Activated CD4-positive, CD25-positive, alpha-beta regulatory T cell treated with anti-CD3 and anti-CD28 coated beads, Interleukin-2, amount 50 U/mL, for 72 hours (primary cell): ENCODE results near the gene ARMH1.
"Not testable (repeated sequence)": the region's sequence is repeated elsewhere in the genome, so short reads cannot be mapped to it uniquely, and the experiment has no call there.

Source experiments
- DNase-seq: peaks from one replicate; pipeline ENCODE4 v3.0.0; 2021

The ARMH1 gene

DNA sequence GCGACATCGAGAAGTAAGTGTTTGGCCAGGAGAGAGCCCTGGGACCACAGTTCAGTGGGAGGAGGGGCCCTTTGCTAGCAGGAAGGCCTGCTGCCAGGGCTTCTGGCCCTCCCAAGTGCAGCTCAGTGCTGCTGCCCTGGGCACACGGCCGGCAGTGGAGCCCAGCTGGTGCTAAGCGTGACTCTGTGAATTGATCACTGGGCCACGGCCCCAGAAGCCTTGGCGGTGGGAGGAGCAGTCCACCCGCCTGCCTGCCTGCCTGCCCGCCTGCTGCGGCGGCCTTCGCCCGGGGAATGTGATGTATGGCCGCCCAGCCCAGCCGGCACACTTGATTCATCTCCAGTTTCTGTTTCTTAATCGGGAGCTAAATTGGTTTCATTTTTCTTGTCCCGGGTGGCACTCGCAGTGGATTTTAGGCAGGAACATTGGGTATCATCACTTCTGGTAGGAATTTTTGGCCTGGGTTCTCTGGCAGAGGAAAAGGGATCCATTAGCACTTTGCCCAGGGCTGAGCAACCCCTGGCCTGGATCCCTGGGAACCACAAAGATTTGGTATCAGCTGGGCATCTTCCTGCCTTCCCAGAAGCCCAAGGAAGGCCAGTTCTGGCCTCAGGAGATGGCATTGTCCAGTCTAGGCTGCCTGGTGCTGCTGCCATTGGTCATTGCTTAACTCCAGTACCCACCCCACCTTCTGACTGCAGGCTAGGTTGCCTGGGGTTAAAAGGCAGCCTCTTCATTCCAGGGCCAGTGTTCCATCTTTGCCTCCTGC, 28.9 kb upstream of the ARMH1 start:
- no peak for DNase-seq

DNA sequence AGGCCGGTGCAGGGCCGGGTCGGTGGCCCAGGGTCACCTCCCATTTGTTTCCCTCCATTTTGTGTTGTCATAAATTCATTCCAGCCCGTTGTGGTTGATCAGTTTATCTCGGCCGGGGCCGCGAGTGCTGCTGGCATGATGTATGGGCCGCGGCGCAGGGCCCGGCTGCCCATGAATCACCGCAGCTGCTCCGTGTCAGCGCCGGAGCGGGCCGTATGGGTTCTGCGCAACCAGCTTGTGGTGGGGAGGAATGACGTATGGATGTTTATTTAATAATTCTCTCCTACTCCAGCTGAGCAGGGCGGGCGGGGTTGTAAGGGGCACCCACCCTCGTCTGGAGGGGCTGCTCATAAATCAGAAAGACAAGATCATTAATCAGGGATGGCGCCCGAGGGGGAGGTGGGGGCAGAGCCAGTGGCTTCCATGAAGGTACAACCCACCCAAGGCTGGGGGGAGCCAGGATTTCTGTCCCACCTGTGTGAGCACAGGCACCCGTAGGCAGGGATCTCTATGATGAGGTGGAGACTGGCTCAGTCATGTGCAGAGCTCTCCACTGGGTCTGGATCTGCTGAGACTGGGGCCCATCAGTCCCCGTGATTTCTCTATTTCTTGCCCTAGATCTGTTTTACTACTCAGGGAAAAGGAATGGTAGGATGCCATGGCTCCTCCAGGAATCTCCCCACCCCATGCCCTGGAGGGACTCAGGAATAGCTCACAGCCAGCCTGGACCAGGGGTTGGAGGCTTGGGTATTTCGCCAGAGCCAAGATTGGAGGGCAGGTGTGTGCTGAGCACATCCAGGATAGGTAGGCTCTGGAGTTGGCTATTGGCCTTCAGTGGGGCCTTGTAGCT, 28.0 kb upstream of the ARMH1 start:
- no peak for DNase-seq

DNA sequence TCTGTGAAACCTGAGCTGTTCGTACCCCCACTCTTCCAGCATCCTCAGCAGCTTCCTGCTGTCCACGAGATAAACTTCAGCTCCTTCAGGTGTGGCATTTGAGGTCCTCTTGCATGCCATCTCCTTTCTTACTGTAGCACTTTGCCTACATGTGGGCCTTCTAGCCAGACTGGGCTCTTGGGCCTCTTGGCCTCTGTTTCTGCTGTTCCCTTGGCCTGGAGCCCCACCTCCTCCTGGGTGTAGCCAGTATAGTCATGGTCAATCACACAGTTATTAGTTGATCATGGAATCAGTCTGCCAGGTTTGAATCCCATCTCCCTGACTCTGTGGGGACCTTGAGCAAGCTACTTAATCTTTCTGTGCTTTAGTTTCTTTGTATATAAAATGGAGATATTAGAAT, 26.6 kb upstream of the ARMH1 start:
- DNase-seq: no peak

DNA sequence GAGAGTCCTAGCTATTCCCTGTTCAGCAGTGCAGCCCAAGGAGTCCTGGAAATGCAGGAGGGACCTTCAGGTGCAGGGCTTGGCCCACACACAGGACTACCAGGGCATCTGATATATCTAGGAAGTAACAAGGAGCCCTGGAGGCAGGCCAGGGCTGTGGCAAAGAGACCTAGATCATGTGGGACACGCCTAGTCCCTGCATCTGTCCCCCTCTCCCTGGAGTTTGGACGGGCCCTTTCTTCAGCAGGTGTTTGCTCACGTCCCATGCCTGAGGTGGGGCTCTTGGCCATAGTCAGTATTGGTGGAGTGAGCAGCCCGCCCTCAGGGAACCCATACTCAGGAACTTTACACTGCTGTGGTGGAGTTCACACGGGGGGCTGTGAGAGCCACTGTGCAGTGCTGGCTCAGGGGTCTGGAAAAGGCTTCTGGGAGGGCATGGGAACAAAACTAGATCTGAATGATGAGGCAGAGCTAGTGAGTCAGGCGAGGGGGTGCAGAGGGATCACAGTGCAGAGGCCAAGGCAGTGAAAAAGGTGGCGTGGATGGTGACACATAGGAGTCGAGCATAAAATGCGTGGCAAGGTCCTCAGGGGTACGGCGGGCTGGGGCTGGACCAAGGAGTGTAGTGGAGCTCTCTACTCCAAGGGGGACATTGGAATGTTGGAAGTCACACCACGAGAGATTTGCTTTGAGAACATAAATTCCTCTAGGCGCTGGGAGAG, 25.8 kb upstream of the ARMH1 start:
- no peak for DNase-seq

DNA sequence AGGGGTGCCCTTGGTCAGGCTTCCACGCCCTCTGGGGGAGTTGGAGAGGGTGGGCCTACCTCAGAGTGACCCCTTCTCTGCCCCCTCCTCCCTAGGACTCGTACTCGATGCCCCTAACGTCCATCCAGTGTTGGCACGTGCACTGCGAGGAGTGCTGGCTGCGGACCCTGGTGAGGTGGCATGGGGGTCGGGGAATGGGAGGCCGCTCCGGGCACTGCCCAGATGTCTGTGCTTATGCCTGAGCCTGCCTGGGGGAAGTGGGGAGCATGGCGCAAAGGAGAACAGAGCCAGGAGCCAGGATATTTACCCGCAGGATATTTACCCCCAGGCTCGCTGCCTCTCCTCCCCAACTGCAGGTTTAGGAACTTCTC, 24.7 kb upstream of the ARMH1 start:
- DNase-seq: no peak

DNA sequence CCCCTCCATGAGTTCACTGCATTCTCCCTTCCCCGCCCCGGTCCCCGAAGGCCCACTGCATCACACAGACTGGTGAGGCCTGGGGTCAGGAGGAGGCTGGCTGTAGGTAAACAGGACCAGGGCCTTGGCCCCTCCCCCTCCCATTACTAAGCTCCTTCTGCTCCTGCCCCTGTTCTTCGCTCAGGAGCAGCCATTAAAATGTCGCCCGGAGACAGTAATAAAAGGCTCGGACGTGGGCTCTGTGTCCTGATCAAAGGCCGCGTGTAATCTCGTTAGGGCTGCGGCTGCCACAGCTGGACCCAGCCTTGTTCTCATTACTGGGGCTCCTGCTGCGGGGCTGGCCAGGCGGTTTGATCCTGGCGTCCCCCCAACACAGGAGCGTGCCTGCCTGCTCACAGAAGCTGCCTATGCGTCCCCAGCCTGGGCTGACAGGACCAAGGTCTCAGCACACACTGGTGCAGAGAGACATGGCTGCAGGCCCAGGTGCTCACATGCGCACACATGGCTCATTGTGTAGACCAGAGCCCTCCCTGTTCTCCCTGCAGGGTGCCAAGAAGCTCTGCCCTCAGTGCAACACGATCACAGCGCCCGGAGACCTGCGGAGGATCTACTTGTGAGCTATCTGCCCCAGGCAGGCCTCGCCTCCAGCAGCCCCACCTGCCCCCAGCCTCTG, 24.2 kb upstream of the ARMH1 start:
- DNase-seq: no peak

DNA sequence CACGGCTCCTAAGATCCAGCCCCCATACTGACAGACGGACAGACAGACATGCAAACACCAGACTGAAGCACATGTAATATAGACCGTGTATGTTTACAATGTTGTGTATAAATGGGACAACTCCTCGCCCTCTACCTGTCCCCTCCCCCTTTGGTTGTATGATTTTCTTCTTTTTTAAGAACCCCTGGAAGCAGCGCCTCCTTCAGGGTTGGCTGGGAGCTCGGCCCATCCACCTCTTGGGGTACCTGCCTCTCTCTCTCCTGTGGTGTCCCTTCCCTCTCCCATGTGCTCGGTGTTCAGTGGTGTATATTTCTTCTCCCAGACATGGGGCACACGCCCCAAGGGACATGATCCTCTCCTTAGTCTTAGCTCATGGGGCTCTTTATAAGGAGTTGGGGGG, 23.4 kb upstream of the ARMH1 start:
- DNase-seq: no peak

DNA sequence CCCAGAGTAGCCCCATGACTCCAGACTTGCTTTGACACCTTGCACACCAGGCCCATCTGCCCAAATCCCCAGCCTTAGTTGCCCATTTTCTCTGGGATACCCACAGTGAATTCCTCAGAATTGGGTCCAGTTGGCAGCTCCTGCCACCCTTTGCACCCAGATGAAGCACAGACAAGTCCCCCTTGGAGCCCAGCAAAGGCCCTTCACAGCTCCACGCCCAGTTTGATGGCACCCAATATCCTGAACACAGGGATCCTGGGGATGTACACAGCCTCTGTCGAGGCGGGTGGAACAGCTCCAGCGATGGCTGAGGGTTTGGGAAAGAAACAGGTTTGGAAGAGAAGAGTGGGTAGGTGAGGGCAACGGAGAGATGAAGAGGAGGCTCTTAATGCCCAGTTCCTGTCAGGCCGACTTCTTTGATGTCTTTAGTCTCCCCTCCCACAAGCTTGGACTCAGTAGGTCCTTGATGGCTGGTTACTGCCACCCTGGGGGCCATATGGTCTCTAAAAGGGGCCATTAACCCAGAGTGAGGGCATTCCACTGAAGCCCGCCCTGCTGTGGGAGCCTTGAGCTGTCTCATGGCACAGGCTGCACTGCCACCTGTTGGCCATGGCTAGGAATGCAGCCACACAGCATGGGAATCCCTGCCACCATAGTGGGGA, 21.9 kb upstream of the ARMH1 start:
- peak; percentile 76 for DNase-seq

DNA sequence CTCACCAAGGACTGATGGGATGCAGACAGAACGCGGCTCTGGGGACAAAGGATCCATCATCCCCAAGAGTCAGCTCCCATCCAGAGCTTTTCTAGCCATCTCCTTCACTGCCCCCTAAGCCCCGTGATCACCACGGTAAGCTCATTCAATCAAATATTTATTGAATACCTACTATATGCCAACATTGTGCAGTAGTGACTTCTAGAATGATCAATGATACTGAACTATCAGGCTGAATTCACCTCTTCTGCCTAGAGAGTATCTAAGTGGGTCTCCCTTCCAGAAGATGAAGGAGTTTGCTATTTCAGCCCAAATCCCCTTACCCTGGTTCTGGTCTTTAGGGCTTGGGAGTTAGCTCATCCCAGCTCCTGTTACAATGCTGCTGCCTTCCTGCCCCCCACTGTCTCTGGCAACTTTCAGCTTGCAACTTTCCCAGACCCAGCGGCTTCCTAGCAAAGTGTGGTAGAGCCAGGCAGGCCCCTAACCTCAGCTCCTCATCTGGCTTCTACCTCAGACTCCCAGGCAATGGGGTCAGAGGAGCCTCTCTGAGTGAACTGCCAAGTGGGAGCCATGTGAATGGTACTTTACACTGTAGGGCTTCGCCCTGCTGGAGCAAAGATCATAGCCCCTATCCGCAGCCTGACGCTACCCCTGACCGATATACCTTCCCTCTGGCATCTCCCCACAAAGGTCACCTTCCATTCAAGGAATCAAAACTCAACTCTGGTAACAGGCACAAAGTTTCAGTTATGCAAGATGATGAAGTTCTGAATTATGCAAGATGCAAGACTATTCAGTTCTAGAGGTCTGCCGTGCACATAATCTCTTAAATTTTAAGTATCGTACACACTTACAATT, 21.2 kb upstream of the ARMH1 start:
- DNase-seq: no peak

DNA sequence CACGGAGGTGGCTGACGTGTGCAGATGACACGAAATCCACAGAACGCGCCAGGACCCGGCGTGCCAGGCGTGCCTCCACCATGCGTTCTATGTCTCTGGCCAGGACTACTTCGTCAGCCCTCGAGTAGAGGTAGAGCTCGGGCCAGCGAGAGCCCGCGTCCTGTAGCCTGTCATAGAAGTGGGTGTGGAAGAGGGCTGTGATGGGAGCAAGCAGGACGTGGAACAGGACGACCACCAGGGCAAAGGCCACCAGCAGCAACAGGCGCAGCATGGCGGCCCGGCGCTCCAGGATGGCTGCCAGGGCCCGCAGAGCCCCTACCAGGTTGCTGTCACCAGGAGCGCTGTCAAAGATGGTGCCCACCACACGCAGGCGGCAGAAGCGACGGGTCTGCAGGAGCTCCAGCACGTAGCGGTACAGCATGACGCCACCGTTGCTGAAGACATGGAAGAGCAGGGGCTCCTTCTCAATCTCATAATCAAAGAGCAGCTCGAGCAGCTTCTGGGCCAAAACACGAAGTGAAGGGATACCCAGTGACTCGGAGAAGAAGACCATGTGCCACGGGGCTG, 19.8 kb upstream of the ARMH1 start:
- no peak for DNase-seq

DNA sequence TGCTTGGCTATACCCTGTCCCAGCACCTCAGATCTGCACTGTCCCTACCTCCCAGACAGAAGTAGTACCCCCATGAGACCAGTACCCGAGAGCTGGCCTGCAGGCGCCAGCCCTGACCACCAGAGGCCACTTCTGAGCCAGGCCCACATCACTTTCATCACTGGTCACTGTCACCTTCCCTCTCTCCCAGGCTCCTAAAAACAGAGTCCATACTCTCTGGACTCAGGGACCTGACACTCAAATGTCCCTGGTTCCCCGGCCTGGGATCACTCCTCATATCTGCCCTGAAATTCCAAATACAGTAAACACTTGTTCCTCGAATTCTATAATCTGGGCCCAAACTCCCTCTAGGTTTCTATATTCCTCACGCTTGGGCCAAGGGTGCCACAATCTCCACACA, 18.9 kb upstream of the ARMH1 start:
- no peak for DNase-seq

DNA sequence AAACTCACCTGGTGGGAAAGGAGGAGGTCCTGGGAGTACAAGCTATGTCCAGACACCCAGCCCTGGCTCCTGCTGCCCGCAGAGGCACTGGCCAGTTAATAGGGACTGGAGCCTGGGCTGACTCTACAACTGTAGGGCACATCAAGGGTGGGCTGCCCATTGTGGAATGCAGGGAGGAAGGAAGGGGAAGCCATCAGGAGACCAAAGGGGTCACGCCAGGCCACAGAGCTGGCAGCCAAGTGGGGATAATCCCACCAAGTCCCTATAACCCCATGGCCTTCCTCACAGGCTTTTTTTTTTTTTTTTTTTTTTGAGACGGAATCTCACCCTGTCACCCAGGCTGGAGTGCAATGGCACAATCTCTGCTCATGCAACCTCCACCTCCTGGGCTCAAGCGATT, 14.9 kb upstream of the ARMH1 start:
- DNase-seq: no peak

DNA sequence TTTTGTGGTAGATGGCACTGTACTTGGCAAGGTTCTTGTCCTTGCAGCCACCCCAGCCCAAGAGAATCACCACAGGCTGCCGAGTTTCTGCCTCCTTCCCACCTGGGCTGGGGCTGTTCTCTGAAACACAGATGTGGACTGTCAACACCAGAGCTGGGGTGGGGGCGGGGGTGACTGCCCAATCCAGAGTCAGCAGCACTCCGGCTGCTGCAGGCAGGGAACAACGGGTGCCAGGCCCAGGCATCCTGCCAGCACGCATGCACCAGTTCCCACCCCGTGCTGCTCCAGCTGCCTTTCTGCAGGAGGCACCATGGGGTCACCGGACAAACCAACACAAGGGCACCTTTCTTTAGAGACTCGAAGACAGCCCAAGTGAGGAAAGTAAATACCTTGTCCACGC, 14.3 kb upstream of the ARMH1 start:
- no peak for DNase-seq

DNA sequence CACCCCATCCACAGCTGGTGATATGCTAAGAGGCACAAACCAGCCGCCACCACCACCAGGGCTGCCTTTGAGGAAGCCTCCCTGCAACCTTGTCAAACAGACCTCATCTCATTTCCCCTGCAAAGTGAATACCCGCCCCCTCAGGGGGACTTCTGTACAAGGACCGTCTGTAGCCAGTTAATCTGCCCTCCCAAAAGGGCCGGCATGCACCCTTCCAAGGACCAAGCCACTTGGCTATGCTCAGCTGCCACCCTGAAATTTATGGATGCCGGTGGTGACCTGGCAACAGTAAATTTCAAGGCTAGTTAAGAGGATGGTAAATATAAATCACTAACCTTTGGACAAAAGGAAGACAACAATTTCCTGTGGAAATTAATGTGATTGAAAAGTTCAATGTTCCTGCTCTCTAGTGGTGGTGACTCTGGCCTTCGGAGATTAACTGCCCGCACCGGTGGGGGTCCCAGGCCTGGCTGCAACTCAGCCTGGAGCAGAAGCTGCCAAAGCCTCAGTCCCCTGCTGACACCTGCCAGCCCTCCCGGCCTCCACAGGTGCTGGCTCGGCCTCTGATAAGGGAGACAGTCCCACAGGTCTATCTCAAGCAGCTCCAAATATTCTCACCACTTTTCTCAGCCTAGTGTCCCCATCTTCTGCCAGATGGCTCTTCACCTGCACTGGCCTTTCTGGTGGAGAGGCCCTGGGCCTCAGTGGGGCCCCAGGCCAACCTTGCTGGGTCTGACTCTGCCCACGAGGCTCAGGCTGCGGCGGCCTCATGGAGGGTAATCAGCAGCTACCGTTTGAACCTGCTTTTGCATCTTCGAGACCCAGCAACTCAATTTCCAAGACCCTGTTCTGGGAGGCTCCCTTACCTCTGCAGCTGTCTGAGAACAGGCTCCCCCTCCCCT, 12.5 kb upstream of the ARMH1 start:
- DNase-seq: no peak

DNA sequence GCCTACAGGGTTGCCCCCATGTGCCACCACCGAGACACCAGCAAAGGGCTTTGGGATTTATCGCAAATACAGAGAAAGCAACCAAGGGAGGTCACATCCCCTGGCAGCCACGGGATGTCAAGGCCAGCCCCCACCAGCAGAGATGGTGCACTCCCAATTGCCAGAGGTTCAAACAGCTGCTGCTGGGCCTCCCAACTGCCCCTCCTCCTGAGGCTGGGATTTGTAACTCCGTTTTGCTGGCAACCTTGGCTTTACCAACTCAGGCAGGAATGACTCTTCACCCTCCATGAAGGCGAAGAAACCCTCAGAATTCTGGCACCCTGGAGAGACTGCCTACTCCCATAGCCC, 11.9 kb upstream of the ARMH1 start:
- no peak for DNase-seq

DNA sequence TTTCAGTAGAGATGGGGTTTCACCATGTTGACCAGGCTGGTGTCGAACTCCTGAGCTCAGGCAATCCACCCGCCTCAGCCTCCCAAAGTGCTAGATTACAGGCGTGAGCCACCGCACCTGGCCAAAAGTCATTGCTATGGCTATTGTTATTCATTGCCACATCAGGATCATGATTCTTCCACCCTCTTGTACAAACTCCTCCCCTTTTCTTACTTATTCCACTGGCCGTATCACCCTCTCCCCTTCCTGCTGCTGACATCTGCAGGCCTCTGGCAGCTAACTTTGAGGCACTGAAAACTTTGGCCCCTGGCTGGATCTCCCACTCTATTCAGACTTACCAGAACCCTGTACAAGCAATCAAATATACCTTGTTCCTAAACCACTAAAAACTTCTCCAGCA, 11.1 kb upstream of the ARMH1 start:
- no peak for DNase-seq

DNA sequence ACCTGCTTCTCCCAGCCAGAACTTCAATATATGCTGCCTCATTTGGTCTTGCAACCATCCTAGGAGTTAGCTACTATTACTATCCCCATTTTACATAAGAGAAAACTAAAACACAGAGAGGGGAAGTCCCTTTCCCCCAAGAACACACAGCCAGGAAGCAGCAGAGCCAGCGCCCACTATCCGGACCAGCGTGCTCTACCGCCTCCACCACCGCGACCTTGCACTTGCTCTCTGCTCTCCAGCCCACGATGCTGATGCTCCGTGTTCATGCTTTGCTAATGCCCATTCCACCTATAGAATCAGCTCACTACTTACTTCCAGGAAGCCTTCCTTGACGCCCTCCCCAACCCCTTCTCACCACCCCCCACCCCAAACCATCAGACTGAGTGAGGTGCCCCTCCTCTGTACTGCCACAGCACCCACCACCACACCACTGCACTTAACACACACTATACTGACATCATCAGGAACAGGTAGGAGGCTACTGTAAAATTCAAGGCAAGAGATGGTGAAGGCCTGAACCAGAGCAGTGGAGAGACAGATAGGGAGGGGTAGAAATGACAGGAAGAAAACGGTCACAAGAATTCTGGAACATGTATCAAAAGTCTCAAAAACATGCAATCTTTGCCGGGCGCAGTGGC, 9.7 kb upstream of the ARMH1 start:
- DNase-seq: no peak

DNA sequence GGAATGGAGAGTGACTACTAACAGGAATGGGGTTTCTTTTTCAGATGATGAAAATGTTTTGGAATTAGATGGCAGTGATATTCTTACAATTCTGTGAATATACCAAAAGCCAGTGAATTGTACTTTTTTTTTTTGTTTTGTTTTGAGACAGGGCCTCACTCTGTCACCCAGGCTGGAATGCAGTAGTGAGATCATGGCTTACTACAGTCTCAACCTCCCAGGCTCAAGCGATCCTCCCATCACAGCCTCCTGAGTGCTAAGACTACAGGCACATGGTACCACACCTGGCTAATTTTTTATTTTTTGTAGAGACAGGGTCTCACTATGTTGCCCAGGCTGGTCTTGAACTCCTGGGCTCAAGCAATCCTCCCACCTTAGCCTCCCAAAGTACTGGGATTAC, 7.8 kb upstream of the ARMH1 start:
- not testable (repeated sequence) for DNase-seq

DNA sequence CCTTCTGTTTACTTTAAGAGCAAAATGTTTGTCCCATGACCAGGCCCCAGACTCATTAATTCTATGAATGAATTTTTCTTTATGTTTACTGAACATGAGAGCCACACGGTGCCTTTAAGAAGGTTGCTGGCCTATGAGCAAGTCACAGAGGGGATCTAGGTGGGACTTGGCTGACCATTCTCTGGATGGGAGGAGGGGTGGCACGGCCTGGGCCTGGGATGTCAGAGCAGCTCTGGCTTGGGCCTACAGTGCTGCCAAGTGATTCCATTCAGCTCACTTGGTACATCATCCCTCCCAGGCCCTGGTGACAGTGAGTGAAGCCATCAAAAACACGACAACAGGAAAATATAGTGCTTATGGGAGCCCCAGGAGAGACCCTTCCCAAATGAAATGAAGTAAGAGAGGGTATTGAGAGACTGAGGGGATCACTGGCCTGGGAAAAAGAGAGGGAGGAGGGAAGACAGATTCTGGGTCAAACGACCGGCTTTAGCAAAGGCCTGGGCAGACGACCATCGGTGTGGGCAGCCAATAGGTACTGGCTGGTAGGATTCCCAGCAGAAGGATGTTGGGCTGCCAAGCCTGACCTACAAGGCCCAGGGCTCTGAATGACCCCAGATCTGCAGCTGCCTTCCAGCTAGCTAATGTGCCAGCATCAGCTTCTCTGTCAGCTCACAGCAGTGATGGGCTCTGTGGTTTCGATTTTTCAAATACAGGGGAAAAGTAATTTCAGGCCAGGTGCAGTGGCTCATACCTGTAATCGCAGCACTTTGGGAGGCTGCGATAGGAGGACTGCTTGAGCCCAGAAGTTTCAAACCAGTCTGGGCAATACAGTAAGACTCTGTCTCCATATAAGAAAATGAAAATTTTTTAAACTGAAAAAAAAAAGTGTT, 3.5 kb upstream of the ARMH1 start:
- no peak for DNase-seq
